HL-60/S4 treated with phorbol 12-myristate 13-acetate at 8.2 ng/mL for 4 days and 3 days (cell line): ENCODE results near the gene VEPH1.

Experiments used
- in situ Hi-C: fragments of 300-500 bp; cut with MboI; formaldehyde crosslinking; loops from 2 replicates; pipeline ENCODE4 v1.15.0; 2022; ENCODE audit warnings: low sequenced_read_pairs

VEPH1 gene

GRCh38 chr3:157275832-157276231 lies 227.4 kb downstream of the VEPH1 start:
- in situ Hi-C loops, result no loop called here

GRCh38 chr3:157274644-157275137 lies 228.5 kb downstream of the VEPH1 start:
- in situ Hi-C loops, result no loop called here

GRCh38 chr3:157271283-157271882 lies 231.8 kb downstream of the VEPH1 start:
- in situ Hi-C loops, result no loop called here

GRCh38 chr3:157268026-157268425 lies 235.2 kb downstream of the VEPH1 start:
- in situ Hi-C loops, result no loop called here

- in situ Hi-C loops, result no loop called here
These were observed 237.3 kb downstream of the VEPH1 start for GRCh38 chr3:157265931-157266330.

GRCh38 chr3:157263027-157263426 lies 240.2 kb downstream of the VEPH1 start:
- in situ Hi-C loops, result no loop called here

GRCh38 chr3:157261000-157261399 lies 242.2 kb downstream of the VEPH1 start:
- in situ Hi-C loops, result no loop called here

GRCh38 chr3:157259825-157260224 lies 243.4 kb downstream of the VEPH1 start:
- in situ Hi-C loops, result no loop called here

GRCh38 chr3:157257101-157257500 lies 246.1 kb downstream of the VEPH1 start:
- in situ Hi-C loops, result no loop called here

GRCh38 chr3:157255797-157256196 lies 247.4 kb downstream of the VEPH1 start:
- in situ Hi-C loops, result no loop called here

- in situ Hi-C loops, result no loop called here
These were observed 251.5 kb downstream of the VEPH1 start for GRCh38 chr3:157251685-157252084.

GRCh38 chr3:157249606-157250005 lies 253.6 kb downstream of the VEPH1 start:
- in situ Hi-C loops, result no loop called here

- in situ Hi-C loops, result no loop called here
These were observed 254.4 kb downstream of the VEPH1 start for GRCh38 chr3:157248590-157249422.

GRCh38 chr3:157247391-157247790 lies 255.8 kb downstream of the VEPH1 start:
- in situ Hi-C loops, result no loop called here

- in situ Hi-C loops, result no loop called here
These were observed 260.4 kb downstream of the VEPH1 start for GRCh38 chr3:157242836-157243235.

- in situ Hi-C loops, result no loop called here
These were observed 261.6 kb downstream of the VEPH1 start for GRCh38 chr3:157241599-157241998.

GRCh38 chr3:157240408-157240807 lies 262.8 kb downstream of the VEPH1 start:
- in situ Hi-C loops, result no loop called here

GRCh38 chr3:157239082-157239704 lies 264.0 kb downstream of the VEPH1 start:
- in situ Hi-C loops, result no loop called here

- in situ Hi-C loops, result no loop called here
These were observed 264.8 kb downstream of the VEPH1 start for GRCh38 chr3:157238457-157238856.

- in situ Hi-C loops, result no loop called here
These were observed 265.3 kb downstream of the VEPH1 start for GRCh38 chr3:157237886-157238285.

GRCh38 chr3:157235291-157235690 lies 267.9 kb downstream of the VEPH1 start:
- in situ Hi-C loops, result no loop called here

- in situ Hi-C loops, result no loop called here
These were observed 269.3 kb downstream of the VEPH1 start for GRCh38 chr3:157233923-157234322.
